ENCODE results near the gene IFNL3.
"Not testable (repeated sequence)": the region's sequence is repeated elsewhere in the genome, so short reads cannot be mapped to it uniquely, and the experiment has no call there.

Gene IFNL3

GRCh38 chr19:39244410-39245100 is at the start of gene IFNL3:
Gene IFNL3 (minus strand): TSS chr19:39245006. CDS start chr19:39244967, 39 bp downstream.
- not testable (repeated sequence) for H3K36me3 Mint-ChIP-seq (ENCODE audit: low read depth); H3K9me3 Mint-ChIP-seq; H3K27ac Mint-ChIP-seq; H3K4me1 Mint-ChIP-seq (ENCODE audit: low read depth); H3K4me3 Mint-ChIP-seq
- H3K27me3 Mint-ChIP-seq (ENCODE audit: low read depth) = peaks cover 25% of the 10 kb centered on the region

GRCh38 chr19:39293394-39293793 is 48.6 kb upstream of the IFNL3 start:
- H3K4me3 Mint-ChIP-seq = no peak overlapping the region
- H3K4me1 Mint-ChIP-seq (ENCODE audit: low read depth) = peaks cover 16% of the 10 kb centered on the region
- no peak overlapping the region for H3K27ac Mint-ChIP-seq
- H3K36me3 Mint-ChIP-seq (ENCODE audit: low read depth) = no peaks in the 10 kb centered on the region
- peaks cover 12% of the 10 kb centered on the region for H3K27me3 Mint-ChIP-seq (ENCODE audit: low read depth)
- no peaks in the 10 kb centered on the region for H3K9me3 Mint-ChIP-seq

- H3K4me1 Mint-ChIP-seq (ENCODE audit: low read depth) = no peaks in the 10 kb centered on the region
- no peak overlapping the region for H3K4me3 Mint-ChIP-seq
- peaks cover 8% of the 10 kb centered on the region for H3K9me3 Mint-ChIP-seq
- peaks cover 30% of the 10 kb centered on the region for H3K27me3 Mint-ChIP-seq (ENCODE audit: low read depth)
- H3K36me3 Mint-ChIP-seq (ENCODE audit: low read depth) = no peaks in the 10 kb centered on the region
- H3K27ac Mint-ChIP-seq = no peak overlapping the region
Measured at GRCh38 chr19:39284032-39284431, 39.2 kb upstream of the IFNL3 start.

GRCh38 chr19:39282021-39282420 is 37.2 kb upstream of the IFNL3 start:
- Mint-ChIP-seq H3K27ac (no peak overlapping the region), H3K9me3 (peaks cover 8% of the 10 kb centered on the region), H3K36me3 (ENCODE audit: low read depth) (no peaks in the 10 kb centered on the region), H3K27me3 (ENCODE audit: low read depth) (peaks cover 25% of the 10 kb centered on the region), H3K4me1 (ENCODE audit: low read depth) (no peaks in the 10 kb centered on the region), H3K4me3 (no peak overlapping the region)

DNA sequence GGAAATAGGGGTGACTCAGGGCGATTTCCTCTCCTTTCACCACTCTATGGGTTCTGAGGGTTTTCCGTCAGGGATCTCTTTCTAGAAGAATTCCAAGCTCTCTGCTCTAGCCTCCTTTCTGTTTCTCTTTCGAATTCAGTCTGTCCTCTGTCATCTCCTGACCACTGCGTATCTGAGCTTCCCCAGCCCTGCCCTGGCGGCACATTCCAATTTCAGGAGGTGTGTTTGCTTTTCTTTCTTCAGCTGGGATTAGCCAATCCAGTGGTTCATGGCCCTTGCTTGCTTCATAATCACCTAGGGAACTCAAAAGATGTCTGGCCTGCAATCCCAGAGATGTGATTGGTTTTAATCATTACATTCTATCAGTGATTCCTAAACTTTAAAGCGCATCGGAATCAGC is 32.8 kb upstream of the IFNL3 start:
- H3K27ac Mint-ChIP-seq = no peak overlapping the region
- no peaks in the 10 kb centered on the region for H3K9me3 Mint-ChIP-seq
- no peak overlapping the region for H3K4me3 Mint-ChIP-seq
- H3K36me3 Mint-ChIP-seq (ENCODE audit: low read depth) = no peaks in the 10 kb centered on the region
- H3K27me3 Mint-ChIP-seq (ENCODE audit: low read depth) = peaks cover 7% of the 10 kb centered on the region
- no peaks in the 10 kb centered on the region for H3K4me1 Mint-ChIP-seq (ENCODE audit: low read depth)

- Mint-ChIP-seq H3K27ac (no peak overlapping the region), H3K27me3 (ENCODE audit: low read depth) (peaks cover 7% of the 10 kb centered on the region), H3K4me1 (ENCODE audit: low read depth) (no peaks in the 10 kb centered on the region), H3K4me3 (no peak overlapping the region), H3K36me3 (ENCODE audit: low read depth) (no peaks in the 10 kb centered on the region), H3K9me3 (no peaks in the 10 kb centered on the region)
Measured at GRCh38 chr19:39276740-39277139, 31.9 kb upstream of the IFNL3 start.

GRCh38 chr19:39275578-39275977 is 30.8 kb upstream of the IFNL3 start:
- Mint-ChIP-seq H3K9me3 (no peaks in the 10 kb centered on the region), H3K27ac (no peak overlapping the region), H3K4me3 (no peak overlapping the region), H3K36me3 (ENCODE audit: low read depth) (no peaks in the 10 kb centered on the region), H3K27me3 (ENCODE audit: low read depth) (peaks cover 7% of the 10 kb centered on the region), H3K4me1 (ENCODE audit: low read depth) (no peaks in the 10 kb centered on the region)

- not testable (repeated sequence) for H3K4me1 Mint-ChIP-seq (ENCODE audit: low read depth); H3K9me3 Mint-ChIP-seq; H3K4me3 Mint-ChIP-seq; H3K27ac Mint-ChIP-seq; H3K36me3 Mint-ChIP-seq (ENCODE audit: low read depth)
- H3K27me3 Mint-ChIP-seq (ENCODE audit: low read depth) = peaks cover 12% of the 10 kb centered on the region
Measured at GRCh38 chr19:39273859-39274258, 29.1 kb upstream of the IFNL3 start.

- Mint-ChIP-seq H3K9me3 (no peaks in the 10 kb centered on the region), H3K27ac (no peak overlapping the region), H3K4me3 (no peak overlapping the region), H3K27me3 (ENCODE audit: low read depth) (peaks cover 8% of the 10 kb centered on the region), H3K4me1 (ENCODE audit: low read depth) (no peaks in the 10 kb centered on the region), H3K36me3 (ENCODE audit: low read depth) (no peaks in the 10 kb centered on the region)
Measured at GRCh38 chr19:39270036-39270871, 25.4 kb upstream of the IFNL3 start.

DNA sequence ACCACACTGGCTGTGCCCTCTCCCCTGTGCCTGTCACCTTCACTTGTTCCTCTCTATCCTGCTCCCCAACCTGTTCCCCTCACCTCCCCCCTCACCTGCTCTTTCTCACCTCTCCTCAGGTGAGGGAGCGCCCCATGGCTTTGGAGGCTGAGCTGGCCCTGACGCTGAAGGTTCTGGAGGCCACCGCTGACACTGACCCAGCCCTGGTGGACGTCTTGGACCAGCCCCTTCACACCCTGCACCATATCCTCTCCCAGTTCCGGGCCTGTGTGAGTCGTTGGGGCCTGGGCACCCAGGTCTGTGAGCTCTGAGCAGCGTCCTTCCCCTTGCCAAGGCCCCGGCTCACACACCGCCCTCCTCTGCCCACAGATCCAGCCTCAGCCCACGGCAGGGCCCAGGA is 24.6 kb upstream of the IFNL3 start:
- not testable (repeated sequence) for H3K4me1 Mint-ChIP-seq (ENCODE audit: low read depth); H3K27me3 Mint-ChIP-seq (ENCODE audit: low read depth); H3K4me3 Mint-ChIP-seq; H3K27ac Mint-ChIP-seq; H3K36me3 Mint-ChIP-seq (ENCODE audit: low read depth); H3K9me3 Mint-ChIP-seq

GRCh38 chr19:39268531-39269223 is 23.9 kb upstream of the IFNL3 start:
- not testable (repeated sequence) for H3K4me1 Mint-ChIP-seq (ENCODE audit: low read depth); H3K4me3 Mint-ChIP-seq; H3K9me3 Mint-ChIP-seq; H3K27me3 Mint-ChIP-seq (ENCODE audit: low read depth); H3K27ac Mint-ChIP-seq; H3K36me3 Mint-ChIP-seq (ENCODE audit: low read depth)

- H3K4me1 Mint-ChIP-seq (ENCODE audit: low read depth); H3K4me3 Mint-ChIP-seq; H3K27ac Mint-ChIP-seq; H3K36me3 Mint-ChIP-seq (ENCODE audit: low read depth); H3K9me3 Mint-ChIP-seq: not testable (repeated sequence)
- H3K27me3 Mint-ChIP-seq (ENCODE audit: low read depth) = peaks cover 16% of the 10 kb centered on the region
Measured at GRCh38 chr19:39268085-39268484, 23.3 kb upstream of the IFNL3 start, which contains the start of gene IFNL2. Gene IFNL2 (plus strand): TSS chr19:39268396. CDS start chr19:39268569, 173 bp downstream.

DNA sequence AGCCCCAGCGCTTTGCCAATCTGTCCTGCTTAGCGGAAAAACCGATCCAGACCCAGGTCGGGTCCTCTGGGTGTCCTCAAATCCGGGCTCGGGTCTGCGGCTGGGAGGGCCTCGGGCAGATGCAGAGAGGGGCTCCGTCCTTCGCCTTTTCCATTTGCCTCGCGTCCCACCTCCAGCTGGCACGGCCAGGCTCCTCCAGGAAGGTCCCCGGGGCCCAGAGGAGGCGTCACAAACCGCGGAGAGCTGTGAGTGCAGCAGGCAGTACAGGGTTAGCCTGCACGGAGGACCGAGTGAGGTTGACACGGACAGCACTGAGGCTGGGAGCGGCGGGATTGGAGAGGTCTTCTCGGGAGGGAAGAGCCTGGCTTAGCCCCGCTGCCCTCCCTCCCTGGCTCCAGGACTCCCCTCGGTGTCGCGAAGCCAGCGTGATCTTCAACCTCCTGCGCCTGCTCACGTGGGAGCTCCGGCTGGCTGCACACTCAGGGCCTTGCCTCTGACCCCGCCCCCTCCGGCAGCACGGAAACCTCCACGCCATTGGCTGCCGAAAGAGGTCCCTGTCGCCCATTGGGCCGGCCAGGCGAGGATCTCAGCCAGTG is 20.6 kb upstream of the IFNL3 start:
- H3K4me3 Mint-ChIP-seq = no peak overlapping the region
- no peaks in the 10 kb centered on the region for H3K36me3 Mint-ChIP-seq (ENCODE audit: low read depth)
- H3K9me3 Mint-ChIP-seq = no peaks in the 10 kb centered on the region
- peaks cover 3% of the 10 kb centered on the region for H3K4me1 Mint-ChIP-seq (ENCODE audit: low read depth)
- H3K27ac Mint-ChIP-seq = no peak overlapping the region
- peaks cover 31% of the 10 kb centered on the region for H3K27me3 Mint-ChIP-seq (ENCODE audit: low read depth)
